GM13976 (cell line): ENCODE measurements around the gene BCKDHB.

Source experiments
- DNase-seq: peaks from one replicate; pipeline ENCODE4 v3.0.0; 2012; ENCODE audit warnings: low spot score
- in situ Hi-C: fragments of 300-500 bp; cut with MboI; formaldehyde crosslinking; loops from one replicate; pipeline ENCODE4 v1.12.0; 2022; ENCODE audit warnings: low sequenced_read_pairs, mixed read lengths, inconsistent platforms; ENCODE audit not compliant: unreplicated experiment
- TF ChIP-seq, protein P1 (sequence below): IDR thresholded peaks from 2 replicates; pipeline ENCODE4 v1.5.1; 2012; ENCODE audit warnings: borderline replicate concordance, mild to moderate bottlenecking; ENCODE audit not compliant: insufficient read depth; ENCODE audit errors: extremely low read depth, missing control alignments, control extremely low read depth

Gene BCKDHB

DNA sequence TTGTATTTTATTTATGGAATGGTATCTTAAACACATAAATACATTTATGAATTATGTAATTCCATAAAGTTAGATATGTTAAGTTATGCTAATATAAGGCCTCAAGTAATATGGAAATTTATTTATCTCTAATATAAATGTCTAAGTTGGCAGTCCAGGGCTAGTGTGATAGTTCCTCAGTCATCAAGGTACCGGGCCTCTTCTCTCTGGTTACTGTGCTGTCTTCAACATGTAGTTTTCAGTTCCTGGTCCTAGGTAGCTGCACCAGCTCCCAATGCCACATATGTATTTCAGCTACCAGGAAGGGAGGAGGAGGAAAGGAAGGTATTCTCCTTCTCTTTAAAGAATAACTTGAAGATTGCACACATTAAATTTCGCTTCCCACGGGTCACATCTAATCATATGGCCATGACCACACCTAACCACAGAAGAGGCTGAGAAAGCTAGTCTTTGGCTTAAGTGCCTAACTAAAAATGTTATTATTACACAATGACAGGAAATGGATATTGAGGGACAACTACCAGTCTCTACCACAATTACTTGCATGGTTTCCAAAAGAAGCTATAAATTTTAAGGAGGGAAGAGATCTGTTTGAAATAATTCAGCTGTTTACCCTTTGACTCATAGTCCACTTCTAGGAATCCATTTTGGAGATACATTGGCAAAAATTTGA lies 68.6 kb downstream of the BCKDHB start:
- in situ Hi-C loops = no loop called here
- DNase-seq = no peak
- TF ChIP-seq, protein P1, sequence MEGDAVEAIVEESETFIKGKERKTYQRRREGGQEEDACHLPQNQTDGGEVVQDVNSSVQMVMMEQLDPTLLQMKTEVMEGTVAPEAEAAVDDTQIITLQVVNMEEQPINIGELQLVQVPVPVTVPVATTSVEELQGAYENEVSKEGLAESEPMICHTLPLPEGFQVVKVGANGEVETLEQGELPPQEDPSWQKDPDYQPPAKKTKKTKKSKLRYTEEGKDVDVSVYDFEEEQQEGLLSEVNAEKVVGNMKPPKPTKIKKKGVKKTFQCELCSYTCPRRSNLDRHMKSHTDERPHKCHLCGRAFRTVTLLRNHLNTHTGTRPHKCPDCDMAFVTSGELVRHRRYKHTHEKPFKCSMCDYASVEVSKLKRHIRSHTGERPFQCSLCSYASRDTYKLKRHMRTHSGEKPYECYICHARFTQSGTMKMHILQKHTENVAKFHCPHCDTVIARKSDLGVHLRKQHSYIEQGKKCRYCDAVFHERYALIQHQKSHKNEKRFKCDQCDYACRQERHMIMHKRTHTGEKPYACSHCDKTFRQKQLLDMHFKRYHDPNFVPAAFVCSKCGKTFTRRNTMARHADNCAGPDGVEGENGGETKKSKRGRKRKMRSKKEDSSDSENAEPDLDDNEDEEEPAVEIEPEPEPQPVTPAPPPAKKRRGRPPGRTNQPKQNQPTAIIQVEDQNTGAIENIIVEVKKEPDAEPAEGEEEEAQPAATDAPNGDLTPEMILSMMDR = no peak

DNA sequence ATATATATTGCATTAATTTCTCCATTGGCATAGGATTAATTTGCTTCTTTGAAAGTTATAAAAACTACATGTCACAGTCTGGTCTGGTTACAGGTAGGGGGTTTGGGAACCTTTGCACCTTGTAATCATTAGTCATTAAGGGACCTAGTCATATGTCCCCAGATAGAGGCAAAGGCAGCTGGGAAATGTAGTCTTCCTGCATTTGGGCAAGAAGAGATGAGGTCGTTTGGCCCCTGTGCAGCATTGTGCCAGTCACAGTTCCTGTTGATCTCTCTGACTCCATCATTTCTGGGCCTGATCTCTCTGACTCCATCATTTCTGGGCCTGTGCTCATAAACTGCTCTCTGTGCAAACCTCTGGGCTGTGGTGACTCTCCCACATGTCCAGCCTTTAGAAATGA lies 73.2 kb downstream of the BCKDHB start:
- in situ Hi-C loops = no loop called here
- TF ChIP-seq, protein P1 = no peak
- no peak for DNase-seq

DNA sequence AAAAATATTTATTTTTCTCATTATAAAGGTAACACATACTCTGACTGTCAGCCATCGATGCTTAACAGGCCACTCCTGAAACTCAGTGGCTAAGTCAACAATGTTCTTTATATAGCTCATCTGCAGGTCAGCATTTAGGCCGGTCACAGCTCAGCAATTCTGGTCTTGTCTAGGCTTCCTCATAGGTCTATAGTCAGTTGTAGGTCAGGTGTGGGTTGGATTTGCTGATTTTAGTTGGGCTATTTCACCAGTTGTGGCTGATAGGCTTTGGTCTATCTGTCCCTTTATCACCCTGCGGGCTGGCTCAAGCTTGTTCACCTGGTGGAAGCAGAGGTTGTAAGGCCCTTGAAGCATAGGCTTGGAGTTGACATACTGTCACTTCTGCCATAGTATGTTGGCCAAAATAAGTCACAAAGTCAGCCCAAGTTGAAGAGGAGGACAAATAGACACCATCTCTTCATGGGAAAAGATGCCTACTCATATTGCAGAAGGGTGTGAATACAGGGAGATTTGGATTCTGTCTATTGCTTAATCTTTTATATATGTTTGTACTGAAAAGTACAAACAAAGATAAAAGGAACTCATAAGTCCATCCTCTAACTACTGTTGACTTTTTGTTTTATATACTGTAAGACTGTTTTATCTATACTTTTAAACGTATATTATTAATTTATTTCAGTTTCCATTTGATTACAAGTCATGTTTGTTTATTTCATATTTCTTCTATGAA lies 75.0 kb downstream of the BCKDHB start:
- in situ Hi-C loops = no loop called here
- TF ChIP-seq, protein P1 = no peak
- no peak for DNase-seq

DNA sequence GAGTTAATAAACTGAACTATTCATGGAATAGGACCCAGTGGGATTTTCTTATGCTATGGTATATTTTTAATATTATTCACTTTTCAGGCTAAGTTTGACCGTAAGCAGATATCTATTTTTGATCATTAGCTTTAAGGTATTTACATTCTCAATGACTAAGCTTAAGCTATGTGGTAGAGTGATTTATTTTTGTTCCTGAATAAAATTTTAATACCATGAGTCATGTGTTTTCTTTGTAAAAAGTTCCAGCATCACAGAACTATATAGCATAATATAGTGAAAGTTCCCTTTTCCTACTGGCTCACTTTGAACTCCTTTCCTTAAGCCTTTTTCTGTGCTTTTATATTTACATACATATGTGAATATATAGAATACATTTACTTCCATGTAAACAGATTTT lies 75.8 kb downstream of the BCKDHB start:
- DNase-seq = no peak
- TF ChIP-seq, protein P1 = no peak
- in situ Hi-C loops = no loop called here

DNA sequence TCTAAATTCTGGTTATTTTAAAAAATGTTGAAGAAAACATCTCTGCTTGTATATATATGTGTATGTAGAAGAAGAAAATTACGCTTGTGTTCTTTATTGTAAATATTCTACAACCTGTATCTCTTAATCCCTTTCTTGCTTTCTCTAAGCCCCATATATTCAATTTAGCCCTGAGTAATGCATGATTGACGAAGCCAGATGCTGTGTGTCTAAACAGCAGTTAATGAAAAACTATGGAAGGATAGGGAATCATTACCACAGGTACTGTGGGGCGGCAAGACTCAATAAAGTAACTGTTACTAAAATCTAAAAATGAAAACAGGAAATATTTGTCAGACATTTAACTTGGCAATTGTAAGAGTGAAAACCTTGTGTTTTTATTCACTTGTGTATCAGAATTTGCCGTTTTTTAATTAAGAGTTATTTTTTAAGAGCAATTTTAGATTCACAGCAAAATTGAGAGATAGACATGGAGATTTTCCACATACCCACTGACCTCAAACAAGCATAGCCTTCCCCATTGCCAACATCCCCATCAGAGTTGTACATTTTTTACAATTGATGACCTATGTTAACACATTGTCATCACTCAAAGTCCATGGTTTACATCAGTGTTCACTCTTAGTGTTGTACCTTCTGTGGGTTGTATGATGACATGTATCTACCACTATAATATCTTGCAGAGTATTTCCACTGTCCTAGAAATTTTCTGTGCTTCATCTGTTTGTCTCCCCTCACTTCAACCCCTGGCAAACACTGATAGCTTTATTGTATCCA lies 76.7 kb downstream of the BCKDHB start:
- DNase-seq = no peak
- in situ Hi-C loops = no loop called here
- TF ChIP-seq, protein P1 = no peak

DNA sequence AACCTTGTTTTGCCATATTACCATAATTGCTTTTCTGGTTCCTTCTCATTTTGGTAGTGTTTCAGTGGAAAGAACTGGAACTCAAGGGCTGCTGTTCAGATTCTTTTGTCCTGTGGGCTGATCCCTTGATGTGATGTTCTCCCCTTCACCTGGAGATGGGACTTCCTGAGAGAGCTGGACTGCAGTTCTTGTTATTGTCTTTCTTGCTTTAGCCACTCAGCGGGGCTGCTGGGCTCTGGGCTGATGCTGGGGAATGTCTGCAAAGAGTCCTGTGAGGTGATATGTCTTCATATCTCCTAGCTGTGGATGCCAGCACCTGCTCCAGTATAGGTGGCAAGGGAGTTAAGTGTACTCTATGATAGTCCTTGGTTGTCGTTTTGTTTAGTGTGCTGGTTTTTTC lies 79.0 kb downstream of the BCKDHB start:
- no peak for DNase-seq
- in situ Hi-C loops = no loop called here
- TF ChIP-seq, protein P1 = no peak
